ENCODE data around the gene TBX1. TPM values are rescaled to one million over a fixed set of nuclear protein-coding genes. Genes with fewer than 3 reads are reported as not detected.

The TBX1 gene
- total RNA-seq, 1 donor from 2014 or later = 5.9 TPM

- Mint-ChIP-seq H3K4me3 (ENCODE audit: low read depth) (no peak overlapping the region), H3K27me3 (peaks cover 25% of the 10 kb centered on the region), H3K36me3 (ENCODE audit: insufficient read depth) (no peaks in the 10 kb centered on the region), H3K4me1 (ENCODE audit: low read depth) (peaks cover 13% of the 10 kb centered on the region), H3K9me3 (ENCODE audit: low read depth) (no peaks in the 10 kb centered on the region), H3K27ac (no peak overlapping the region)
- TF ChIP-seq CTCF (IDR thresholded peaks at IDR 0.05; ENCODE audit: unreplicated experiment) = no peak
- no peak for DNase-seq (ENCODE audit: low spot score, unreplicated experiment)
These were observed 28.0 kb upstream of the TBX1 start for GRCh38 chr22:19732403-19733113.

GRCh38 chr22:19733755-19734154, 26.8 kb upstream of the TBX1 start:
- no peak for TF ChIP-seq CTCF (IDR thresholded peaks at IDR 0.05; ENCODE audit: unreplicated experiment)
- no peak for DNase-seq (ENCODE audit: low spot score, unreplicated experiment)
- peaks cover 20% of the 10 kb centered on the region for H3K4me1 Mint-ChIP-seq (ENCODE audit: low read depth)
- H3K27ac Mint-ChIP-seq = no peak overlapping the region
- no peaks in the 10 kb centered on the region for H3K36me3 Mint-ChIP-seq (ENCODE audit: insufficient read depth)
- peaks cover 15% of the 10 kb centered on the region for H3K27me3 Mint-ChIP-seq
- no peak overlapping the region for H3K4me3 Mint-ChIP-seq (ENCODE audit: low read depth)
- no peaks in the 10 kb centered on the region for H3K9me3 Mint-ChIP-seq (ENCODE audit: low read depth)

- DNase-seq (ENCODE audit: low spot score, unreplicated experiment) = no peak
- Mint-ChIP-seq H3K27ac (no peak overlapping the region), H3K9me3 (ENCODE audit: low read depth) (no peaks in the 10 kb centered on the region)
These were observed 26.4 kb upstream of the TBX1 start for GRCh38 chr22:19734163-19734562.

GRCh38 chr22:19734837-19735382, 25.7 kb upstream of the TBX1 start:
- H3K27ac Mint-ChIP-seq = no peak overlapping the region
- peaks cover 20% of the 10 kb centered on the region for H3K4me1 Mint-ChIP-seq (ENCODE audit: low read depth)
- H3K27me3 Mint-ChIP-seq = peaks cover 12% of the 10 kb centered on the region
- no peak for DNase-seq (ENCODE audit: low spot score, unreplicated experiment)
- no peak overlapping the region for H3K4me3 Mint-ChIP-seq (ENCODE audit: low read depth)
- no peaks in the 10 kb centered on the region for H3K9me3 Mint-ChIP-seq (ENCODE audit: low read depth)
- TF ChIP-seq CTCF (IDR thresholded peaks at IDR 0.05; ENCODE audit: unreplicated experiment) = no peak
- H3K36me3 Mint-ChIP-seq (ENCODE audit: insufficient read depth) = no peaks in the 10 kb centered on the region

More at GRCh38 chr22:19734163-19734562, 26.4 kb upstream of the TBX1 start:
- peaks cover 20% of the 10 kb centered on the region for H3K4me1 Mint-ChIP-seq (ENCODE audit: low read depth)
- no peaks in the 10 kb centered on the region for H3K36me3 Mint-ChIP-seq (ENCODE audit: insufficient read depth)
- peaks cover 12% of the 10 kb centered on the region for H3K27me3 Mint-ChIP-seq
- H3K4me3 Mint-ChIP-seq (ENCODE audit: low read depth) = no peak overlapping the region
- no peak for TF ChIP-seq CTCF (IDR thresholded peaks at IDR 0.05; ENCODE audit: unreplicated experiment)

GRCh38 chr22:19735665-19736510, 24.7 kb upstream of the TBX1 start:
- H3K4me3 Mint-ChIP-seq (ENCODE audit: low read depth) = no peak overlapping the region
- TF ChIP-seq CTCF (IDR thresholded peaks at IDR 0.05; ENCODE audit: unreplicated experiment) = no peak
- H3K27me3 Mint-ChIP-seq = peaks cover 12% of the 10 kb centered on the region
- H3K4me1 Mint-ChIP-seq (ENCODE audit: low read depth) = peaks cover 18% of the 10 kb centered on the region
- no peak overlapping the region for H3K27ac Mint-ChIP-seq
- DNase-seq (ENCODE audit: low spot score, unreplicated experiment) = no peak
- no peaks in the 10 kb centered on the region for H3K36me3 Mint-ChIP-seq (ENCODE audit: insufficient read depth)
- H3K9me3 Mint-ChIP-seq (ENCODE audit: low read depth) = no peaks in the 10 kb centered on the region

Data from progenitor cell of endocrine pancreas (in vitro differentiated cells).